ENCODE results near the gene ENTPD8.

DNA sequence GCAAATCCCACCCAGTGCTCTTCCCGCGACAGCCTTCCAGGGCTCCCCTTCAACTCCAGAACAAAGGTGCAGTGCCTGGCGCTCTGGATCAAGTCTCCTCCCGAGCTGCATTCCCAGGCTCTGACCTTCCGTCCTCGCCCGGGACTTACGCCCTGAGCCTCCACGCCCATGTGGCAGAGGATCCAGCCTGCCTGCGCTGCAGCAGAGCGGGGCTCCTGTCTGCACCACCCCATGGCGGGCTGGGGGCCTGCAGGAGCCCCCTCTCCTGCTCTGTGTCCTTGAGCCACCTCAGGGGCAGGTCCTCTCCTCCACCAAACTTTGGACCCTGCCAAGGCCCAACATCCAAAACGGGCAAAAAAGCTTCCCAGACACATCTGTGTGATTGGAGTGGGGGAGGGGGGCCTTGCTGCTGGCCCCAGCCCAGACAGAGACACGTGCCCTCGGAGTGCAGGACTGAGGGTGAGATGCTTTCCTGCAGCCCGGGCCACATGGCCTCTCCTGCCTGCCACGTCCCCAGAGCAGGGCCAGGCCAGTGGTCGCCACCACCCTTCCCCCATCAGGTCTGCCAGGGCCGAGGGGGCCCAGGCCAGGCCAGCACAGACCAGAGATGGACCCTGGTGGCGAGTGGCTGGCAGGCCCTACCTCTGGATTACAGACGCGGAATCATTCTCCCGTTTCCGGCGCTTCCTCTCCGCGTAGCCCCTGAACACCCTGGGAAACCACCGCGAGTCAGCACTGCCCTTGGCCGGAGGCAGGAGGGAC, 13.6 kb upstream of the ENTPD8 start:
- TF ChIP-seq, protein P1, sequence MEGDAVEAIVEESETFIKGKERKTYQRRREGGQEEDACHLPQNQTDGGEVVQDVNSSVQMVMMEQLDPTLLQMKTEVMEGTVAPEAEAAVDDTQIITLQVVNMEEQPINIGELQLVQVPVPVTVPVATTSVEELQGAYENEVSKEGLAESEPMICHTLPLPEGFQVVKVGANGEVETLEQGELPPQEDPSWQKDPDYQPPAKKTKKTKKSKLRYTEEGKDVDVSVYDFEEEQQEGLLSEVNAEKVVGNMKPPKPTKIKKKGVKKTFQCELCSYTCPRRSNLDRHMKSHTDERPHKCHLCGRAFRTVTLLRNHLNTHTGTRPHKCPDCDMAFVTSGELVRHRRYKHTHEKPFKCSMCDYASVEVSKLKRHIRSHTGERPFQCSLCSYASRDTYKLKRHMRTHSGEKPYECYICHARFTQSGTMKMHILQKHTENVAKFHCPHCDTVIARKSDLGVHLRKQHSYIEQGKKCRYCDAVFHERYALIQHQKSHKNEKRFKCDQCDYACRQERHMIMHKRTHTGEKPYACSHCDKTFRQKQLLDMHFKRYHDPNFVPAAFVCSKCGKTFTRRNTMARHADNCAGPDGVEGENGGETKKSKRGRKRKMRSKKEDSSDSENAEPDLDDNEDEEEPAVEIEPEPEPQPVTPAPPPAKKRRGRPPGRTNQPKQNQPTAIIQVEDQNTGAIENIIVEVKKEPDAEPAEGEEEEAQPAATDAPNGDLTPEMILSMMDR (IDR thresholded peaks at IDR 0.05): no peak
- TF ChIP-seq EZH2 (IDR thresholded peaks at IDR 0.05; ENCODE audit: borderline replicate concordance, insufficient read depth, low read depth, low read length, poor library complexity, severe bottlenecking): no peak

Measured in B cell (primary cell).